Activated CD8-positive, alpha-beta T cell treated with anti-CD3 and anti-CD28 coated beads, Interleukin-2, amount 10 ng/mL, durations not matched to agents 7 days and 5 days (primary cell): Measurements from ENCODE around the gene EMP1. TPM values are rescaled to one million over a fixed set of nuclear protein-coding genes. Genes with fewer than 3 reads are reported as not detected.

ENCODE experiments used
- ATAC-seq: fragments of 150-1000 bp; cut with Tn5 transposase; one replicate; pipeline ENCODE4 v1.10.0; 2021; ENCODE audit warnings: moderate library complexity
- CTCF ChIA-PET: fragments of 350-600 bp; sonication (Branson Sonifier 250); formaldehyde crosslinking; loops from one replicate; lab custom pipeline; 2021; ENCODE audit warnings: antibody characterized with exemption; lab: Charles Lee
- POLR2A ChIA-PET: fragments of 350-600 bp; sonication (Branson Sonifier 250); formaldehyde crosslinking; loops from one replicate; lab custom pipeline; 2021; ENCODE audit warnings: antibody characterized with exemption; lab: Charles Lee
- DNase-seq: peaks from one replicate; pipeline ENCODE4 v3.0.0-alpha.2; 2020
- H3K27ac Mint-ChIP-seq: one replicate; pipeline ENCODE4 v1.8.0; 2021; ENCODE audit warnings: mild to moderate bottlenecking, mixed read lengths
- H3K27me3 Mint-ChIP-seq: one replicate; pipeline ENCODE4 v1.8.0; 2021; ENCODE audit warnings: low read depth, mixed read lengths
- H3K36me3 Mint-ChIP-seq: one replicate; pipeline ENCODE4 v1.8.0; 2021; ENCODE audit warnings: low read depth, mixed read lengths
- H3K4me1 Mint-ChIP-seq: one replicate; pipeline ENCODE4 v1.8.0; 2021; ENCODE audit warnings: low read depth, mixed read lengths
- H3K4me3 Mint-ChIP-seq: one replicate; pipeline ENCODE4 v1.8.0; 2021; ENCODE audit warnings: mild to moderate bottlenecking, mixed read lengths
- H3K9me3 Mint-ChIP-seq: one replicate; pipeline ENCODE4 v1.8.0; 2022; ENCODE audit warnings: mixed read lengths; ENCODE audit not compliant: insufficient read depth
- total RNA-seq, 2 experiments: library from RNA; stranded (reverse); gene quantifications; one replicate each; pipeline ENCODE4 v1.2.3, GENCODE V29; 2021

The EMP1 gene
- total RNA-seq, 2 experiments from 2014 or later: 4.4 to 7.6 TPM

- Mint-ChIP-seq H3K4me1 (no peaks in the 10 kb centered on the region), H3K4me3 (no peak overlapping the region), H3K36me3 (no peaks in the 10 kb centered on the region), H3K9me3 (no peaks in the 10 kb centered on the region), H3K27ac (no peak overlapping the region), H3K27me3 (peaks cover 27% of the 10 kb centered on the region)
- DNase-seq (no peak), ATAC-seq (no peak)
- ChIA-PET CTCF (no interaction called here), POLR2A (no interaction called here)
These were observed 33.0 kb downstream of the EMP1 start for GRCh38 chr12:13229504-13229903.

- ATAC-seq: no peak
- Mint-ChIP-seq H3K4me3 (no peak overlapping the region), H3K9me3 (no peaks in the 10 kb centered on the region), H3K27me3 (peaks cover 25% of the 10 kb centered on the region), H3K27ac (no peak overlapping the region), H3K4me1 (no peaks in the 10 kb centered on the region), H3K36me3 (no peaks in the 10 kb centered on the region)
- ChIA-PET CTCF (no interaction called here), POLR2A (no interaction called here)
- no peak for DNase-seq
These were observed 34.0 kb downstream of the EMP1 start for GRCh38 chr12:13230500-13230899.

GRCh38 chr12:13233830-13234641 lies 37.5 kb downstream of the EMP1 start:
- POLR2A ChIA-PET: no interaction called here
- Mint-ChIP-seq H3K27me3 (peaks cover 18% of the 10 kb centered on the region), H3K4me1 (no peaks in the 10 kb centered on the region), H3K9me3 (no peaks in the 10 kb centered on the region), H3K36me3 (no peaks in the 10 kb centered on the region), H3K27ac (no peak overlapping the region), H3K4me3 (no peak overlapping the region)
- peak; percentile 67 for ATAC-seq
- CTCF ChIA-PET: interaction anchor here (1.2 to 3.0 kb wide), 3 partner anchors 21 to 317 kb away, joined by 4 to 13 read pairs (median 9); no protein-coding TSS in a partner anchor
- DNase-seq: peak; percentile 60

GRCh38 chr12:13238204-13238603 lies 41.7 kb downstream of the EMP1 start:
- Mint-ChIP-seq H3K27me3 (peaks cover 31% of the 10 kb centered on the region), H3K4me3 (no peak overlapping the region), H3K36me3 (no peaks in the 10 kb centered on the region), H3K27ac (no peak overlapping the region), H3K9me3 (no peaks in the 10 kb centered on the region), H3K4me1 (no peaks in the 10 kb centered on the region)
- ATAC-seq (no peak), DNase-seq (no peak)
- ChIA-PET POLR2A (no interaction called here), CTCF (no interaction called here)

- Mint-ChIP-seq H3K27ac (no peak overlapping the region), H3K4me1 (no peaks in the 10 kb centered on the region), H3K27me3 (peaks cover 25% of the 10 kb centered on the region), H3K9me3 (no peaks in the 10 kb centered on the region), H3K36me3 (no peaks in the 10 kb centered on the region), H3K4me3 (no peak overlapping the region)
- ATAC-seq (no peak), DNase-seq (no peak)
- CTCF ChIA-PET: no interaction called here
- POLR2A ChIA-PET: no interaction called here
These were observed 45.4 kb downstream of the EMP1 start for GRCh38 chr12:13241833-13242488.

GRCh38 chr12:13242936-13243335 lies 46.4 kb downstream of the EMP1 start:
- Mint-ChIP-seq H3K27ac (no peak overlapping the region), H3K4me1 (no peaks in the 10 kb centered on the region), H3K27me3 (peaks cover 26% of the 10 kb centered on the region), H3K36me3 (no peaks in the 10 kb centered on the region), H3K9me3 (no peaks in the 10 kb centered on the region), H3K4me3 (no peak overlapping the region)
- POLR2A ChIA-PET: no interaction called here
- CTCF ChIA-PET: interaction anchor here (1.5 kb wide), 1 partner anchor 13 kb away, joined by 4 read pairs; no protein-coding TSS in a partner anchor
- DNase-seq: no peak
- no peak for ATAC-seq

- no peak for DNase-seq
- ChIA-PET CTCF (interaction anchor here (1.5 kb wide), 1 partner anchor 12 kb away, joined by 4 read pairs; no protein-coding TSS in a partner anchor), POLR2A (no interaction called here)
- H3K36me3 Mint-ChIP-seq: no peaks in the 10 kb centered on the region
- peaks cover 28% of the 10 kb centered on the region for H3K27me3 Mint-ChIP-seq
- no peaks in the 10 kb centered on the region for H3K4me1 Mint-ChIP-seq
- no peak overlapping the region for H3K27ac Mint-ChIP-seq
- no peaks in the 10 kb centered on the region for H3K9me3 Mint-ChIP-seq
- H3K4me3 Mint-ChIP-seq: no peak overlapping the region
- ATAC-seq: no peak
These were observed 47.1 kb downstream of the EMP1 start for GRCh38 chr12:13243516-13244070.

- H3K36me3 Mint-ChIP-seq: no peaks in the 10 kb centered on the region
- H3K4me1 Mint-ChIP-seq: no peaks in the 10 kb centered on the region
- POLR2A ChIA-PET: no interaction called here
- CTCF ChIA-PET: interaction anchor here (0.7 kb wide), 1 partner anchor 8 kb away, joined by 5 read pairs; no protein-coding TSS in a partner anchor
- no peak overlapping the region for H3K4me3 Mint-ChIP-seq
- ATAC-seq: no peak
- H3K27ac Mint-ChIP-seq: no peak overlapping the region
- H3K9me3 Mint-ChIP-seq: no peaks in the 10 kb centered on the region
- H3K27me3 Mint-ChIP-seq: peaks cover 16% of the 10 kb centered on the region
- DNase-seq: no peak
These were observed 51.1 kb downstream of the EMP1 start for GRCh38 chr12:13247596-13247995.

- no peak for ATAC-seq
- DNase-seq: no peak
- ChIA-PET POLR2A (no interaction called here), CTCF (interaction anchor here (1.3 kb wide), 1 partner anchor 9 kb away, joined by 4 read pairs; no protein-coding TSS in a partner anchor)
- Mint-ChIP-seq H3K9me3 (no peaks in the 10 kb centered on the region), H3K4me3 (no peak overlapping the region), H3K36me3 (no peaks in the 10 kb centered on the region), H3K4me1 (no peaks in the 10 kb centered on the region), H3K27me3 (peaks cover 23% of the 10 kb centered on the region), H3K27ac (no peak overlapping the region)
These were observed 52.4 kb downstream of the EMP1 start for GRCh38 chr12:13248964-13249363.

GRCh38 chr12:13250416-13250815 lies 53.9 kb downstream of the EMP1 start:
- Mint-ChIP-seq H3K4me3 (no peak overlapping the region), H3K9me3 (no peaks in the 10 kb centered on the region), H3K27me3 (peaks cover 25% of the 10 kb centered on the region), H3K4me1 (no peaks in the 10 kb centered on the region), H3K36me3 (no peaks in the 10 kb centered on the region), H3K27ac (no peak overlapping the region)
- DNase-seq (no peak), ATAC-seq (no peak)
- ChIA-PET POLR2A (no interaction called here), CTCF (no interaction called here)

- Mint-ChIP-seq H3K27me3 (peaks cover 25% of the 10 kb centered on the region), H3K4me3 (no peak overlapping the region), H3K4me1 (peaks cover 3% of the 10 kb centered on the region), H3K9me3 (no peaks in the 10 kb centered on the region), H3K27ac (no peak overlapping the region), H3K36me3 (no peaks in the 10 kb centered on the region)
- DNase-seq (no peak), ATAC-seq (no peak)
- ChIA-PET CTCF (no interaction called here), POLR2A (no interaction called here)
These were observed 55.0 kb downstream of the EMP1 start for GRCh38 chr12:13251521-13251920.

- Mint-ChIP-seq H3K27me3 (peaks cover 25% of the 10 kb centered on the region), H3K4me3 (no peak overlapping the region), H3K27ac (no peak overlapping the region), H3K9me3 (no peaks in the 10 kb centered on the region), H3K4me1 (peaks cover 3% of the 10 kb centered on the region), H3K36me3 (no peaks in the 10 kb centered on the region)
- ATAC-seq: no peak
- DNase-seq: no peak
- POLR2A ChIA-PET: no interaction called here
- CTCF ChIA-PET: no interaction called here
These were observed 55.5 kb downstream of the EMP1 start for GRCh38 chr12:13252024-13252423.
